ENCODE data around the gene CAGE1.

The CAGE1 gene

GRCh38 chr6:7301702-7302101, 87.8 kb downstream of the CAGE1 start:
- DNase-seq, result no peak

- DNase-seq, result no peak
Observed at GRCh38 chr6:7300926-7301325, 88.6 kb downstream of the CAGE1 start.

DNA sequence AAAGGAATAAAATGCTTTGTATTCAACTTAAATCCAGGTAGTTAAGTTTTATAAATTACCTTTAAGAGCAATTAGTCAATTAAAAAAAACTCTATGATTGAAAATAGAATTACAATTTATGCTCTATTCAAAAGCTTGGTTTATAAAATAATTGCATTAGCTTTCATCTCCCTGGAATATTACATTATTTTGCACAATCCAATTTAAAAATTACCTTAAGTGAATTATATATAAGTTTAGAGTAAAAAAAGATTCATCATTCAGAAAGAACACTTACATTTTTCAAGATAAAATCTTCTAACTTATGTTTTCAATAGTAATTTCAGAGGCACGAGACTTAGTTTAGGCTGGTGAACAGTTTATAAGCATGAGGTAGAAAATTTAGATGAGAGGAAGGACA, 91.4 kb downstream of the CAGE1 start:
- DNase-seq, result no peak

DNA sequence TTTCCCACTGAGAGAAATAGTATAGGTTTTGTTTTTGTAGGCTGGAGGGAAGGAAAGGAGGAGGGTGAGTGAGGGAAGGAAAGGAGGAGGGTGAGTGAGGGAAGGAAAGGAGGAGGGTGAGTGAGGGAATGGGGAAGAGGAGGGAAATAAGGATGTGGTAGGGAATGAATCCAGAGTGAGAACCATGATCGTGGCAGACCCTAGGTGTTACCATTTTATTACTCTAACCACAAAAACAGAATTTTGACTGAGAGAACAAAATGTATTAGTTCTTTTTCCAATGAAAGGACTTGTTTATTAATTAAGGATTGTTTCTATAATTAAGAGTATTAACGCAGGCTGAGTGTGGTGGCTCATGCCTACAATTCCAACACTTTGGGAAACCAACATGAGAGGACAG, 92.9 kb downstream of the CAGE1 start:
- no peak for DNase-seq

GRCh38 chr6:7295916-7296315, 93.6 kb downstream of the CAGE1 start:
- DNase-seq, result no peak

GRCh38 chr6:7292596-7293255, 96.8 kb downstream of the CAGE1 start:
- DNase-seq, result no peak

GRCh38 chr6:7290079-7290478, 99.5 kb downstream of the CAGE1 start:
- DNase-seq, result no peak

GRCh38 chr6:7285416-7285815, 104.1 kb downstream of the CAGE1 start:
- DNase-seq, result no peak

GRCh38 chr6:7283676-7284075, 105.9 kb downstream of the CAGE1 start:
- no peak for DNase-seq

DNA sequence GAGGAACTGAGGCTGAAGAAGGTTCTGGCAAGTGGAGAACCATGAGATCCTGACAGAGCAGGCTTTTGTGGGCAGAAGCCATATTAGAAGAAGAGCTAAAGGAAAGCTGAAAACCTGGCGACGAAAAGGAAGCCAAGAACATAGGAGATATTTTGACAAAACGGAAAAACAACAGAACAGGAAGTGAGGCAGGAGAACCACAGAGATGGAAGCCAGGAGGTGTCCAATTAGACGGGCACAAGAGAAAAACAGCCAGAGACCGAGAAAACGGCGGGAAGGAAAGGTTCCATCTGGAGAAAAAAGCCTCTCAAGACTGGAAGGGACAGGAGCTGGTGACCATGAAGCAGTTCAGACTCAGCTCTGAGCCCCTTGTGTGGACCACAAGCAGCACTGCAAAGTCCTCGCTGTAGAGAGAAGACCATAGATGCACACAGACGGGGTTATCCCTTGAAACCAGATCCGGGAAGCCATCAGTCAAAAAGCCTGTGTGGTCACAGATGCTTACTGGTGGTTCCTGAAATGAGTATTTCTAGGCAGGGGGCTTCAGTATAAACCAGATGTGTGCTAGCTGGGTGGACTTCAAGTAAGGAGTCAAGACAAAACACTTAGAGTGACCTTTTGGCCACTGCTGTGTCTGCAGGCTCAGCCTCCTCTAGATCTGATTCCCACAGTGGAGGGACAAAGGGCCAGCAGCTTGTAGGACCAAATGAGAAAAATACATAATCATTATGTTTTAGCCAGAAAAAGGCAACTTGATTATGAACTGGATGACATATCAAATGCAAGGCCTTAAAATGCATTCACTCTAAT, 107.2 kb downstream of the CAGE1 start:
- DNase-seq, result no peak

Measured in activated CD4-positive, CD25-positive, alpha-beta regulatory T cell treated with anti-CD3 and anti-CD28 coated beads, Interleukin-2, amount 50 U/mL, for 72 hours (primary cell).